HepG2 (cell line): Measurements from ENCODE around the gene GNG3. TPM values are rescaled to one million over a fixed set of nuclear protein-coding genes. Genes with fewer than 3 reads are reported as not detected.

ENCODE experiments used
- ESRRA ChIP-seq: sonication (generic); formaldehyde crosslinking; IDR thresholded peaks from 2 replicates; pipeline ENCODE4 v1.5.1; 2020; ENCODE audit warnings: mild to moderate bottlenecking, low read depth, missing genetic modification reagents
- MZF1 ChIP-seq: sonication (generic); formaldehyde crosslinking; IDR thresholded peaks from 2 replicates; pipeline ENCODE4 v1.8.1; 2023; ENCODE audit warnings: mild to moderate bottlenecking, missing genetic modification reagents, borderline replicate concordance
- NCOR1 ChIP-seq: fragments of 200-600 bp; sonication (generic); IDR thresholded peaks from 2 replicates; pipeline ENCODE4 v1.7.0; 2017; ENCODE audit warnings: antibody characterized with exemption, low read length, borderline replicate concordance
- PAX8 ChIP-seq: sonication (generic); formaldehyde crosslinking; IDR thresholded peaks from 2 replicates; pipeline ENCODE4 v1.8.0; 2022; ENCODE audit warnings: mild to moderate bottlenecking, missing genetic modification reagents, borderline replicate concordance
- RAD51 ChIP-seq: fragments of 450-650 bp; IDR thresholded peaks from 2 replicates; pipeline ENCODE4 v1.6.1; 2016; ENCODE audit warnings: borderline replicate concordance
- SAFB2 ChIP-seq: sonication (generic); formaldehyde crosslinking; IDR thresholded peaks from 2 replicates; pipeline ENCODE4 v1.5.1; 2020; ENCODE audit warnings: missing genetic modification reagents, low read depth, mild to moderate bottlenecking, borderline replicate concordance
- TEAD2 ChIP-seq: sonication (generic); formaldehyde crosslinking; IDR thresholded peaks from 2 replicates; pipeline ENCODE4 v1.9.0; 2021; ENCODE audit warnings: missing genetic modification reagents
- TSC22D2 ChIP-seq: sonication (generic); formaldehyde crosslinking; IDR thresholded peaks from 2 replicates; pipeline ENCODE4 v1.5.1; 2020; ENCODE audit warnings: missing genetic modification reagents, mild to moderate bottlenecking, borderline replicate concordance
- ZFP62 ChIP-seq: sonication (generic); formaldehyde crosslinking; IDR thresholded peaks from 2 replicates; pipeline ENCODE4 v1.4.0; 2020; ENCODE audit warnings: missing genetic modification reagents
- ZHX2 ChIP-seq, 2 experiments: sonication (generic) in 1 of 2; formaldehyde crosslinking in 1 of 2; IDR thresholded peaks; 2 replicates each; pipeline versions ENCODE4 v1.6.1 to v1.9.0; 2014 to 2022; ENCODE audit warnings: antibody characterized with exemption in 1 of 2, borderline replicate concordance in 1 of 2, inconsistent platforms in 1 of 2, low read depth in 1 of 2, missing genetic modification reagents in 1 of 2
- ZNF10 ChIP-seq: sonication (generic); formaldehyde crosslinking; IDR thresholded peaks from 2 replicates; pipeline ENCODE4 v1.4.0; 2020; ENCODE audit warnings: mild to moderate bottlenecking, low read depth, missing genetic modification reagents, borderline replicate concordance
- ZNF205 ChIP-seq: IDR thresholded peaks from 2 replicates; pipeline ENCODE4 v1.6.1; 2018; ENCODE audit warnings: missing biosample characterization, missing genetic modification reagents
- ZNF530 ChIP-seq: sonication (generic); formaldehyde crosslinking; IDR thresholded peaks from 2 replicates; pipeline ENCODE4 v1.5.0; 2020; ENCODE audit warnings: low read depth, mild to moderate bottlenecking, missing genetic modification reagents
- ZNF549 ChIP-seq: sonication (generic); formaldehyde crosslinking; IDR thresholded peaks from 2 replicates; pipeline ENCODE4 v1.5.0; 2020; ENCODE audit warnings: missing genetic modification reagents
- ZNF720 ChIP-seq: sonication (generic); formaldehyde crosslinking; IDR thresholded peaks from 2 replicates; pipeline ENCODE4 v1.4.0; 2020; ENCODE audit warnings: missing genetic modification reagents
- polyA plus RNA-seq, 8 experiments: library from polyadenylated mRNA; depleted of rRNA in 3 of 8; stranded (reverse) in 7 of 8; unstranded in 1 of 8; fragments of >200 nt; fragmentation: Illumina TruSeq in 4 of 8; extraction: Trizol in 4 of 8; gene quantifications; 2 replicates each; pipeline versions ENCODE4 v1.2.1 to v1.2.3, GENCODE V29; 2011 to 2016; ENCODE audit warnings: low read depth in 4 of 8, missing spikeins in 1 of 8, mixed read lengths in 1 of 8; ENCODE audit not compliant: insufficient read depth in 1 of 8
- total RNA-seq, 5 experiments: library from RNA; depleted of rRNA; stranded (reverse); fragments of >200 nt; fragmentation: Illumina TruSeq; extraction: Trizol; gene quantifications; 2 replicates each; pipeline ENCODE4 v1.2.3, GENCODE V29; 2016; ENCODE audit warnings: low read depth in 1 of 5
- TF ChIP-seq, protein P1 (sequence below): sonication (generic); formaldehyde crosslinking; IDR thresholded peaks from 2 replicates; pipeline ENCODE4 v1.9.0; 2022; ENCODE audit warnings: missing genetic modification reagents, mild to moderate bottlenecking, borderline replicate concordance
- TF ChIP-seq, protein P2 (sequence below): sonication (generic); formaldehyde crosslinking; IDR thresholded peaks from 2 replicates; pipeline ENCODE4 v1.8.1; 2022; ENCODE audit warnings: low read depth, mild to moderate bottlenecking, missing genetic modification reagents

The GNG3 gene
- total and polyA plus RNA-seq, 2 of the 13 experiments (the other 11 are each of a cell fraction or from before 2014, with no cell fraction given): not detected

GRCh38 chr11:62665075-62665598 is 42.3 kb upstream of the GNG3 start, which contains the start of the genes C11orf98 and CSKMT (continued):
- no peak for TF ChIP-seq ZNF530 (CRISPR knock-in tag)
- TF ChIP-seq ESRRA (CRISPR knock-in tag): peak; percentile 58
- 0 out of 2 replicates have a peak, but pooled peaks have one; percentile 9 for TF ChIP-seq ZNF549 (CRISPR knock-in tag)
- TF ChIP-seq ZFP62 (CRISPR knock-in tag): no peak
- TF ChIP-seq SAFB2 (CRISPR knock-in tag): peak; percentile 91
- TF ChIP-seq, protein P1, sequence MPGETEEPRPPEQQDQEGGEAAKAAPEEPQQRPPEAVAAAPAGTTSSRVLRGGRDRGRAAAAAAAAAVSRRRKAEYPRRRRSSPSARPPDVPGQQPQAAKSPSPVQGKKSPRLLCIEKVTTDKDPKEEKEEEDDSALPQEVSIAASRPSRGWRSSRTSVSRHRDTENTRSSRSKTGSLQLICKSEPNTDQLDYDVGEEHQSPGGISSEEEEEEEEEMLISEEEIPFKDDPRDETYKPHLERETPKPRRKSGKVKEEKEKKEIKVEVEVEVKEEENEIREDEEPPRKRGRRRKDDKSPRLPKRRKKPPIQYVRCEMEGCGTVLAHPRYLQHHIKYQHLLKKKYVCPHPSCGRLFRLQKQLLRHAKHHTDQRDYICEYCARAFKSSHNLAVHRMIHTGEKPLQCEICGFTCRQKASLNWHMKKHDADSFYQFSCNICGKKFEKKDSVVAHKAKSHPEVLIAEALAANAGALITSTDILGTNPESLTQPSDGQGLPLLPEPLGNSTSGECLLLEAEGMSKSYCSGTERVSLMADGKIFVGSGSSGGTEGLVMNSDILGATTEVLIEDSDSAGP: peak; percentile 79
- no peak for TF ChIP-seq MZF1
- TF ChIP-seq ZNF720 (CRISPR knock-in tag): no peak
- TF ChIP-seq TEAD2 (CRISPR knock-in tag): no peak
- no peak for TF ChIP-seq ZNF10 (CRISPR knock-in tag)
- no peak for TF ChIP-seq RAD51
- no peak for TF ChIP-seq ZNF205
- TF ChIP-seq TSC22D2 (CRISPR knock-in tag): peak; percentile 95
- TF ChIP-seq PAX8 (CRISPR knock-in tag): 0 out of 2 replicates have a peak, but pooled peaks have one; percentile 49
- TF ChIP-seq, protein P2, sequence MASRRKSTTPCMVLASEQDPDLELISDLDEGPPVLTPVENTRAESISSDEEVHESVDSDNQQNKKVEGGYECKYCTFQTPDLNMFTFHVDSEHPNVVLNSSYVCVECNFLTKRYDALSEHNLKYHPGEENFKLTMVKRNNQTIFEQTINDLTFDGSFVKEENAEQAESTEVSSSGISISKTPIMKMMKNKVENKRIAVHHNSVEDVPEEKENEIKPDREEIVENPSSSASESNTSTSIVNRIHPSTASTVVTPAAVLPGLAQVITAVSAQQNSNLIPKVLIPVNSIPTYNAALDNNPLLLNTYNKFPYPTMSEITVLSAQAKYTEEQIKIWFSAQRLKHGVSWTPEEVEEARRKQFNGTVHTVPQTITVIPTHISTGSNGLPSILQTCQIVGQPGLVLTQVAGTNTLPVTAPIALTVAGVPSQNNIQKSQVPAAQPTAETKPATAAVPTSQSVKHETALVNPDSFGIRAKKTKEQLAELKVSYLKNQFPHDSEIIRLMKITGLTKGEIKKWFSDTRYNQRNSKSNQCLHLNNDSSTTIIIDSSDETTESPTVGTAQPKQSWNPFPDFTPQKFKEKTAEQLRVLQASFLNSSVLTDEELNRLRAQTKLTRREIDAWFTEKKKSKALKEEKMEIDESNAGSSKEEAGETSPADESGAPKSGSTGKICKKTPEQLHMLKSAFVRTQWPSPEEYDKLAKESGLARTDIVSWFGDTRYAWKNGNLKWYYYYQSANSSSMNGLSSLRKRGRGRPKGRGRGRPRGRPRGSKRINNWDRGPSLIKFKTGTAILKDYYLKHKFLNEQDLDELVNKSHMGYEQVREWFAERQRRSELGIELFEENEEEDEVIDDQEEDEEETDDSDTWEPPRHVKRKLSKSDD: 0 out of 2 replicates have a peak, but pooled peaks have one; percentile 18
- peak; percentile 38; the same call in 1 of the 2 replicates for TF ChIP-seq ZHX2 (IDR thresholded peaks at IDR 0.05; ENCODE audit: low read depth)
- TF ChIP-seq ZHX2 (CRISPR knock-in tag; IDR thresholded peaks at IDR 0.05; ENCODE audit: borderline replicate concordance): no peak; the same call in 1 of the 2 replicates
- TF ChIP-seq NCOR1: no peak
